ENCODE measurements around the gene CLCN2. TPM values are rescaled to one million over a fixed set of nuclear protein-coding genes. Genes with fewer than 3 reads are reported as not detected.

Gene CLCN2
- polyA plus RNA-seq, 1 donor from 2014 or later: 13.4 TPM

DNA sequence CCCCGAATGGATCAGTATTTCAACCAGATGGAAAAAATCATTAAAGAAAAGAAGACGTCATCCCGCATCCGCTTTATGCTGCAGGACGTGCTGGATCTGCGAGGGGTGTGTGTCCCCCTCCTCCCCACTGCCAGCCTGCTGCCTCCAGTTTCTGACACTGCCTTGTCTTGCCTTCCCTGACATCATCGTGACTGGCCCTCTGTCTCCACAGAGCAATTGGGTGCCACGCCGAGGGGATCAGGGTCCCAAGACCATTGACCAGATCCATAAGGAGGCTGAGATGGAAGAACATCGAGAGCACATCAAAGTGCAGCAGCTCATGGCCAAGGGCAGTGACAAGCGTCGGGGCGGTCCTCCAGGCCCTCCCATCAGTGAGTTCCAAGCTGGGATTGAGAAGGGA, 36.1 kb downstream of the CLCN2 start:
- no peak for TF ChIP-seq TAF1 (IDR thresholded peaks at IDR 0.05; ENCODE audit: low read depth)
- no peak for TF ChIP-seq REST (IDR thresholded peaks at IDR 0.05; ENCODE audit: borderline replicate concordance)
- TF ChIP-seq RAD21 (conservative IDR thresholded peaks at IDR 0.05): no peak
- no peak for TF ChIP-seq SMC3 (conservative IDR thresholded peaks at IDR 0.05; ENCODE audit: poor library complexity)
- TF ChIP-seq, protein P1, sequence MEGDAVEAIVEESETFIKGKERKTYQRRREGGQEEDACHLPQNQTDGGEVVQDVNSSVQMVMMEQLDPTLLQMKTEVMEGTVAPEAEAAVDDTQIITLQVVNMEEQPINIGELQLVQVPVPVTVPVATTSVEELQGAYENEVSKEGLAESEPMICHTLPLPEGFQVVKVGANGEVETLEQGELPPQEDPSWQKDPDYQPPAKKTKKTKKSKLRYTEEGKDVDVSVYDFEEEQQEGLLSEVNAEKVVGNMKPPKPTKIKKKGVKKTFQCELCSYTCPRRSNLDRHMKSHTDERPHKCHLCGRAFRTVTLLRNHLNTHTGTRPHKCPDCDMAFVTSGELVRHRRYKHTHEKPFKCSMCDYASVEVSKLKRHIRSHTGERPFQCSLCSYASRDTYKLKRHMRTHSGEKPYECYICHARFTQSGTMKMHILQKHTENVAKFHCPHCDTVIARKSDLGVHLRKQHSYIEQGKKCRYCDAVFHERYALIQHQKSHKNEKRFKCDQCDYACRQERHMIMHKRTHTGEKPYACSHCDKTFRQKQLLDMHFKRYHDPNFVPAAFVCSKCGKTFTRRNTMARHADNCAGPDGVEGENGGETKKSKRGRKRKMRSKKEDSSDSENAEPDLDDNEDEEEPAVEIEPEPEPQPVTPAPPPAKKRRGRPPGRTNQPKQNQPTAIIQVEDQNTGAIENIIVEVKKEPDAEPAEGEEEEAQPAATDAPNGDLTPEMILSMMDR (IDR thresholded peaks at IDR 0.05; ENCODE audit: poor library complexity, severe bottlenecking): no peak
- no peak for TF ChIP-seq POLR2AphosphoS5 (IDR thresholded peaks at IDR 0.05)
- TF ChIP-seq MXI1 (conservative IDR thresholded peaks at IDR 0.05; ENCODE audit: poor library complexity, severe bottlenecking): no peak
- no peak for TF ChIP-seq EZH2 (IDR thresholded peaks at IDR 0.05; ENCODE audit: borderline replicate concordance, insufficient read depth, low read length, poor library complexity, severe bottlenecking)
- TF ChIP-seq EP300 (conservative IDR thresholded peaks at IDR 0.05; ENCODE audit: poor library complexity, severe bottlenecking): no peak
- no peaks in the 10 kb centered on the region for H3K79me2 ChIP-seq (replicated peaks; ENCODE audit: insufficient read depth, low read length)
- H3K4me3 ChIP-seq (ENCODE audit: low read length): no peak overlapping the region
- no peak overlapping the region for H2AFZ ChIP-seq (ENCODE audit: low read depth, low read length)
- H3K27me3 ChIP-seq (ENCODE audit: insufficient read depth, low read depth, low read length): no peaks in the 10 kb centered on the region
- H4K20me1 ChIP-seq (ENCODE audit: insufficient read depth): no peaks in the 10 kb centered on the region
- H3K9me3 ChIP-seq (ENCODE audit: low read length): no peaks in the 10 kb centered on the region
- H3K9ac ChIP-seq (ENCODE audit: low read length): no peak overlapping the region
- H3F3A ChIP-seq (ENCODE audit: insufficient read depth, low read length, poor library complexity, severe bottlenecking): no peaks in the 10 kb centered on the region
- no peak overlapping the region for H3K27ac ChIP-seq (ENCODE audit: low read length)
- no peaks in the 10 kb centered on the region for H3K9me2 ChIP-seq (ENCODE audit: insufficient read depth, low read length)
- no peak overlapping the region for H3K4me2 ChIP-seq (ENCODE audit: low read length)
- peaks cover 4% of the 10 kb centered on the region for H3K36me3 ChIP-seq (ENCODE audit: insufficient read depth, low read length)

GRCh38 chr3:184323696-184324095, 37.7 kb downstream of the CLCN2 start:
- no peaks in the 10 kb centered on the region for H3K27me3 ChIP-seq (ENCODE audit: insufficient read depth, low read depth, low read length)
- no peak overlapping the region for H3K27ac ChIP-seq (ENCODE audit: low read length)
- no peaks in the 10 kb centered on the region for H4K20me1 ChIP-seq (ENCODE audit: insufficient read depth)
- no peaks in the 10 kb centered on the region for H3F3A ChIP-seq (ENCODE audit: insufficient read depth, low read length, poor library complexity, severe bottlenecking)
- no peak overlapping the region for H2AFZ ChIP-seq (ENCODE audit: low read depth, low read length)
- no peaks in the 10 kb centered on the region for H3K9me2 ChIP-seq (ENCODE audit: insufficient read depth, low read length)
- no peak overlapping the region for H3K9ac ChIP-seq (ENCODE audit: low read length)
- no peak overlapping the region for H3K4me3 ChIP-seq (ENCODE audit: low read length)
- H3K9me3 ChIP-seq (ENCODE audit: low read length): no peaks in the 10 kb centered on the region
- H3K79me2 ChIP-seq (replicated peaks; ENCODE audit: insufficient read depth, low read length): peaks cover 7% of the 10 kb centered on the region
- no peak overlapping the region for H3K4me2 ChIP-seq (ENCODE audit: low read length)
- H3K36me3 ChIP-seq (ENCODE audit: insufficient read depth, low read length): peaks cover 4% of the 10 kb centered on the region
- TF ChIP-seq REST (IDR thresholded peaks at IDR 0.05; ENCODE audit: borderline replicate concordance): no peak
- no peak for TF ChIP-seq MXI1 (conservative IDR thresholded peaks at IDR 0.05; ENCODE audit: poor library complexity, severe bottlenecking)
- TF ChIP-seq SMC3 (conservative IDR thresholded peaks at IDR 0.05; ENCODE audit: poor library complexity): no peak
- TF ChIP-seq EZH2 (IDR thresholded peaks at IDR 0.05; ENCODE audit: borderline replicate concordance, insufficient read depth, low read length, poor library complexity, severe bottlenecking): no peak
- no peak for TF ChIP-seq TAF1 (IDR thresholded peaks at IDR 0.05; ENCODE audit: low read depth)
- no peak for TF ChIP-seq POLR2AphosphoS5 (IDR thresholded peaks at IDR 0.05)
- TF ChIP-seq, protein P1 (IDR thresholded peaks at IDR 0.05; ENCODE audit: poor library complexity, severe bottlenecking): no peak
- no peak for TF ChIP-seq RAD21 (conservative IDR thresholded peaks at IDR 0.05)
- no peak for TF ChIP-seq EP300 (conservative IDR thresholded peaks at IDR 0.05; ENCODE audit: poor library complexity, severe bottlenecking)
